PFSK-1 (cell line): ENCODE results near the gene ADAMTS9.

ENCODE experiments used
- FOXP2 ChIP-seq: optimal IDR thresholded peaks from 2 replicates; pipeline ENCODE3; 2011; ENCODE audit warnings: borderline replicate concordance, control low read depth, inconsistent platforms; ENCODE audit not compliant: insufficient read depth; ENCODE audit errors: extremely low read length, extremely low read depth
- POLR2AphosphoS5 ChIP-seq: IDR thresholded peaks from 2 replicates; pipeline ENCODE4 v1.6.1; 2012; ENCODE audit warnings: low read depth, mild to moderate bottlenecking, control low read depth, low read length, moderate library complexity
- REST ChIP-seq, 2 experiments: IDR thresholded peaks; 2 replicates each; pipeline versions ENCODE4 v1.6.1 to v1.8.0; 2011 to 2012; ENCODE audit warnings: low read depth in 2 of 2, low read length in 2 of 2, control low read depth in 1 of 2, inconsistent platforms in 1 of 2, mild to moderate bottlenecking in 1 of 2, moderate library complexity in 1 of 2; ENCODE audit not compliant: insufficient read depth in 1 of 2
- SIN3A ChIP-seq: IDR thresholded peaks from 2 replicates; pipeline ENCODE4 v1.6.1; 2012; ENCODE audit warnings: mild to moderate bottlenecking, low read length, moderate library complexity, borderline replicate concordance; ENCODE audit not compliant: insufficient read depth
- TAF1 ChIP-seq: IDR thresholded peaks from 2 replicates; pipeline ENCODE4 v1.6.1; 2012; ENCODE audit warnings: low read length, control low read depth, borderline replicate concordance; ENCODE audit not compliant: insufficient read depth

GRCh38 chr3:64493149-64493548 is 194.7 kb downstream of the ADAMTS9 start:
- TF ChIP-seq TAF1 (no peak), REST (IDR thresholded peaks at IDR 0.05; ENCODE audit: insufficient read depth in 1 of 2, low read depth in 2 of 2, low read length in 2 of 2) (no peak), POLR2AphosphoS5 (no peak), SIN3A (no peak), FOXP2 (no peak)
